BE2C (cell line): ENCODE measurements around the gene HYAL3.
"Not testable (repeated sequence)": the region's sequence is repeated elsewhere in the genome, so short reads cannot be mapped to it uniquely, and the experiment has no call there.

ENCODE experiments used
- DNase-seq: peaks from one replicate; pipeline ENCODE4 v3.0.0-alpha.2; 2020
- H3K27me3 ChIP-seq: fragments of 250-450 bp; sonication (Bioruptor Pico); 2 replicates; pipeline ENCODE4 v1.5.1; 2020; ENCODE audit warnings: mild to moderate bottlenecking
- H3K36me3 ChIP-seq: fragments of 250-450 bp; sonication (Bioruptor Pico); 2 replicates; pipeline ENCODE4 v1.5.1; 2020; ENCODE audit warnings: mild to moderate bottlenecking
- H3K4me1 ChIP-seq: fragments of 250-450 bp; sonication (Bioruptor Pico); 2 replicates; pipeline ENCODE4 v1.5.1; 2020
- H3K4me3 ChIP-seq: 2 replicates; pipeline ENCODE4 v1.5.1; 2011; ENCODE audit warnings: low read depth, low read length
- H3K9me3 ChIP-seq: fragments of 250-450 bp; sonication (Bioruptor Pico); 2 replicates; pipeline ENCODE4 v1.5.1; 2020
- TF ChIP-seq, protein P1 (sequence below): IDR thresholded peaks from 2 replicates; pipeline ENCODE4 v1.5.1; 2012; ENCODE audit warnings: mild to moderate bottlenecking, low read depth, low read length

The HYAL3 gene

DNA sequence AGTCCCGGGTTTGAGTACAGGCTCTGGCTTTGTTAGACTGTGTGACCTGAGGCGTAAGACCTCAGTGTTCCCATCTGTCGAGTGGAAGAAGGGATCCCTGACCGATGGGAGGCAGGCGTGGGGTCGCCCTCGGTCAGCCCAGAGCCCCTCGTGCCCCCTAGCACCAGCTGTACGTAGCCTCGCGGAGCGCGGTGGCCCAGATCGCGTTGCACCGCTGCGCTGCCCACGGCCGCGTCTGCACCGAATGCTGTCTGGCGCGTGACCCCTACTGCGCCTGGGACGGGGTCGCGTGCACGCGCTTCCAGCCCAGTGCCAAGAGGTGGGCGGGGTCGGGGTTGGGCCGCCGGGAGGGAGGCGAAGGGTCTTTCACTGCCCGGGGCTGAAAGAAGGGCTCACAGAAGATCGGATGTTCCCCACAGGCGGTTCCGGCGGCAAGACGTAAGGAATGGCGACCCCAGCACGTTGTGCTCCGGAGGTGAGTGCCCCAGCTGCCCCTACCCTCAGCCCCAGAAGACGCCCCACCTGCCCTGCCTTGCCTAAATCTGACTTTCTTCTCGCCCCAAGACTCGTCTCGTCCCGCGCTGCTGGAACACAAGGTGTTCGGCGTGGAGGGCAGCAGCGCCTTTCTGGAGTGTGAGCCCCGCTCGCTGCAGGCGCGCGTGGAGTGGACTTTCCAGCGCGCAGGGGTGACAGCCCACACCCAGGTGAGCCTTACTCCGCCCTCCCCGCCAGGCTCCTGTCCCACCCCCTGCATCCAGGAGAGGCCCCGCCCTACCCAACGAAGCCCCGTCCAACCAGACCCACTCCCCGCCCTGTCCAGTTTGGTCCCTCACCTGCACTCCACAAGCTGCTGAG, 23.8 kb downstream of the HYAL3 start:
- Histone ChIP-seq H3K36me3 (no peaks in the 10 kb centered on the region), H3K9me3 (no peaks in the 10 kb centered on the region), H3K4me1 (no peaks in the 10 kb centered on the region), H3K27me3 (peaks cover 43% of the 10 kb centered on the region), H3K4me3 (no peak overlapping the region)
- TF ChIP-seq, protein P1, sequence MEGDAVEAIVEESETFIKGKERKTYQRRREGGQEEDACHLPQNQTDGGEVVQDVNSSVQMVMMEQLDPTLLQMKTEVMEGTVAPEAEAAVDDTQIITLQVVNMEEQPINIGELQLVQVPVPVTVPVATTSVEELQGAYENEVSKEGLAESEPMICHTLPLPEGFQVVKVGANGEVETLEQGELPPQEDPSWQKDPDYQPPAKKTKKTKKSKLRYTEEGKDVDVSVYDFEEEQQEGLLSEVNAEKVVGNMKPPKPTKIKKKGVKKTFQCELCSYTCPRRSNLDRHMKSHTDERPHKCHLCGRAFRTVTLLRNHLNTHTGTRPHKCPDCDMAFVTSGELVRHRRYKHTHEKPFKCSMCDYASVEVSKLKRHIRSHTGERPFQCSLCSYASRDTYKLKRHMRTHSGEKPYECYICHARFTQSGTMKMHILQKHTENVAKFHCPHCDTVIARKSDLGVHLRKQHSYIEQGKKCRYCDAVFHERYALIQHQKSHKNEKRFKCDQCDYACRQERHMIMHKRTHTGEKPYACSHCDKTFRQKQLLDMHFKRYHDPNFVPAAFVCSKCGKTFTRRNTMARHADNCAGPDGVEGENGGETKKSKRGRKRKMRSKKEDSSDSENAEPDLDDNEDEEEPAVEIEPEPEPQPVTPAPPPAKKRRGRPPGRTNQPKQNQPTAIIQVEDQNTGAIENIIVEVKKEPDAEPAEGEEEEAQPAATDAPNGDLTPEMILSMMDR = no peak
- DNase-seq = no peak

GRCh38 chr3:50274371-50275104, 24.7 kb downstream of the HYAL3 start:
- no peaks in the 10 kb centered on the region for H3K4me1 ChIP-seq
- no peak overlapping the region for H3K4me3 ChIP-seq
- H3K36me3 ChIP-seq = no peaks in the 10 kb centered on the region
- TF ChIP-seq, protein P1 = peak; percentile 73
- H3K27me3 ChIP-seq = peaks cover 43% of the 10 kb centered on the region
- H3K9me3 ChIP-seq = no peaks in the 10 kb centered on the region
- DNase-seq = peak; percentile 55

DNA sequence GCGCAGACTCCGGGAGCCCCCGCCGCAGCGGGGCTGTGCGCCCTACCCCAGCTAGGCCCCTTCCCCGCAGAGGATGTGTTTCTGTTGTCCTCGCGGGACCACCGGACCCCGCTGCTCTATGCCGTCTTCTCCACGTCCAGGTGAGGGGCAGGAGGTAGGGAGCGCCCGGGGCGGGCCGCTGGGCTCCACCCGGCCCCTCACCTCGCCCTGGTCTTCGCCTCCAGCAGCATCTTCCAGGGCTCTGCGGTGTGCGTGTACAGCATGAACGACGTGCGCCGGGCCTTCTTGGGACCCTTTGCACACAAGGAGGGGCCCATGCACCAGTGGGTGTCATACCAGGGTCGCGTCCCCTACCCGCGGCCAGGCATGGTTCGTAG, 25.5 kb downstream of the HYAL3 start:
- Histone ChIP-seq H3K27me3 (peaks cover 43% of the 10 kb centered on the region), H3K4me3 (no peak overlapping the region), H3K9me3 (no peaks in the 10 kb centered on the region), H3K4me1 (no peaks in the 10 kb centered on the region), H3K36me3 (no peaks in the 10 kb centered on the region)
- TF ChIP-seq, protein P1 = no peak
- no peak for DNase-seq

GRCh38 chr3:50272911-50273688, 26.1 kb downstream of the HYAL3 start:
- TF ChIP-seq, protein P1 = peak; percentile 76
- H3K27me3 ChIP-seq = peaks cover 43% of the 10 kb centered on the region
- no peaks in the 10 kb centered on the region for H3K4me1 ChIP-seq

GRCh38 chr3:50272538-50272910, 26.7 kb downstream of the HYAL3 start:
- peaks cover 43% of the 10 kb centered on the region for H3K27me3 ChIP-seq
- H3K4me1 ChIP-seq, H3K4me3 ChIP-seq, H3K36me3 ChIP-seq, DNase-seq, H3K9me3 ChIP-seq: not testable (repeated sequence)

More at GRCh38 chr3:50272911-50273688, 26.1 kb downstream of the HYAL3 start:
- Histone ChIP-seq H3K9me3 (no peaks in the 10 kb centered on the region), H3K4me3 (no peak overlapping the region), H3K36me3 (no peaks in the 10 kb centered on the region)
- peak; percentile 71 for DNase-seq

DNA sequence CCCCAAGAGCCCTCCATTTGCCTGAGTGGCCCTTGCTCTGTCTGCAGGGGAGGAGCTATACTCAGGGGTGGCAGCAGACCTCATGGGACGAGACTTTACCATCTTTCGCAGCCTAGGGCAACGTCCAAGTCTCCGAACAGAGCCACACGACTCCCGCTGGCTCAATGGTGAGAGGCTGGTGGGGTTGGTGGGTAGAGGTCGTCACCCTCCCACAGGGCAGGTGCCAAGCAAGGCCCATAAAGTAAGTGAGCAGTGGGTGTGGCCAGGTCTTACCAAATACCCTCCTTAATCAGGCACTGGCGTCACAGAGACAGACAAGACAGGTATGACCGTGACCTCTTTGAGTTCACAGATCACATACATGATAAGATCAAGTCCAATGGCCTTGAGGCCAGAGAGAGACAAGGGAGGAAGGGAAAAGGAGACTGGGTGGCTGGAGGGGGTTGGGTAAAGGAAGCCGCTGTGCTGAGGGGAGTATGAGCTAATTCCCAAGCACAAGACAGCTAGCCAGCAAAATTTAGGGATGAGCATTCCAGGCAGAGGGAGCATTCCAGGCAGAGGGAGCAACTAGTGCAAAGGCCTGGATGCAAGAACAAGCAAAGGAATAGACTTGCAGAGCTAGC, 27.8 kb downstream of the HYAL3 start:
- Histone ChIP-seq H3K36me3 (no peaks in the 10 kb centered on the region), H3K4me1 (no peaks in the 10 kb centered on the region), H3K9me3 (no peaks in the 10 kb centered on the region), H3K27me3 (peaks cover 35% of the 10 kb centered on the region), H3K4me3 (no peak overlapping the region)
- TF ChIP-seq, protein P1 = no peak
- no peak for DNase-seq
